ENCODE data around the gene AHNAK. TPM values are rescaled to one million over a fixed set of nuclear protein-coding genes. Genes with fewer than 3 reads are reported as not detected.

AHNAK gene
- total RNA-seq, 3 donors from 2014 or later (not counting 1 experiment from before 2014, with no cell fraction given): 623 to 740 (median 677) TPM

DNA sequence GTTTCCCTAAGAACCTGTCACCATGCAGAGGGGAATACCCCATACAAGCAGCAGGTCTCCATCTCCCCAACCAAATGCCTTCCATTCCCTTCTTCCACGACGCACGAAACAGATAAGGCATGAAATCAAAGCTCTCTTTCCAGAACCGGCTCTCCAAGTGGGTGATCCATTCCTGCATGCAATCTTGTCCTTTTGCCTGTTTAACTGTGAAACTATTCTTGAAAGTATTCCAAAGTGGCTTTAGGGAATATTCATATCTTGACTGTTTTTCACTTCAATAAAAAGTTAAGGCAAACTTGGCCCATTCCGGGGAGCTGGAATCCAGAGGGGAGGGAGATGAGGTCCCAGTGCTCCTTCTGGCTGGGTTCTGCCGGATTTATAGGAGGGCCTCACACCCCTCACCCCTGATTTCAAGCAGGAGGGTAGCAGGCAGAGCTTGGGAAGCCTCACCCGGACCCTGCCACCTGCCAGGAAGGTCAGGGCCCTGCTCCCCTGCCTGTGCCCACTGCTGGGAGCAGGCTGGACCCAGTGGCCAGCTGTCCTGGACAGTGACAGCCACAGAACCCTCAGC is 66.9 kb downstream of the AHNAK start:
- Histone ChIP-seq H3K27me3 (ENCODE audit: control insufficient read depth, insufficient read depth, low read length) (no peaks in the 10 kb centered on the region), H3K9me3 (ENCODE audit: control insufficient read depth, insufficient read depth, low read length) (no peaks in the 10 kb centered on the region), H3K27ac (ENCODE audit: low read length) (no peak overlapping the region), H3K4me1 (ENCODE audit: control insufficient read depth, insufficient read depth, low read length) (no peaks in the 10 kb centered on the region), H3K4me3 (ENCODE audit: low read length) (no peak overlapping the region), H3K36me3 (ENCODE audit: control insufficient read depth, insufficient read depth, low read length) (no peaks in the 10 kb centered on the region)
- ATAC-seq (no peak), DNase-seq (no peak)
- Mint-ChIP-seq H3K36me3 (no peaks in the 10 kb centered on the region), H3K27ac (no peak overlapping the region), H3K4me3 (no peak overlapping the region), H3K4me1 (no peaks in the 10 kb centered on the region), H3K27me3 (ENCODE audit: low read depth in 2 of 2) (no peaks in the 10 kb centered on the region), H3K9me3 (no peaks in the 10 kb centered on the region)
- 96% methylated on average over 7 of the region's 7 CpGs for WGBS (ENCODE audit: insufficient coverage)
- intact Hi-C loops (cut with micrococcal nuclease): no loop called here
- TF ChIP-seq, protein P1, sequence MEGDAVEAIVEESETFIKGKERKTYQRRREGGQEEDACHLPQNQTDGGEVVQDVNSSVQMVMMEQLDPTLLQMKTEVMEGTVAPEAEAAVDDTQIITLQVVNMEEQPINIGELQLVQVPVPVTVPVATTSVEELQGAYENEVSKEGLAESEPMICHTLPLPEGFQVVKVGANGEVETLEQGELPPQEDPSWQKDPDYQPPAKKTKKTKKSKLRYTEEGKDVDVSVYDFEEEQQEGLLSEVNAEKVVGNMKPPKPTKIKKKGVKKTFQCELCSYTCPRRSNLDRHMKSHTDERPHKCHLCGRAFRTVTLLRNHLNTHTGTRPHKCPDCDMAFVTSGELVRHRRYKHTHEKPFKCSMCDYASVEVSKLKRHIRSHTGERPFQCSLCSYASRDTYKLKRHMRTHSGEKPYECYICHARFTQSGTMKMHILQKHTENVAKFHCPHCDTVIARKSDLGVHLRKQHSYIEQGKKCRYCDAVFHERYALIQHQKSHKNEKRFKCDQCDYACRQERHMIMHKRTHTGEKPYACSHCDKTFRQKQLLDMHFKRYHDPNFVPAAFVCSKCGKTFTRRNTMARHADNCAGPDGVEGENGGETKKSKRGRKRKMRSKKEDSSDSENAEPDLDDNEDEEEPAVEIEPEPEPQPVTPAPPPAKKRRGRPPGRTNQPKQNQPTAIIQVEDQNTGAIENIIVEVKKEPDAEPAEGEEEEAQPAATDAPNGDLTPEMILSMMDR (IDR thresholded peaks at IDR 0.05): no peak

GRCh38 chr11:62477927-62478326 is 68.7 kb downstream of the AHNAK start:
- Mint-ChIP-seq H3K9me3 (no peaks in the 10 kb centered on the region), H3K27ac (no peak overlapping the region), H3K4me1 (no peaks in the 10 kb centered on the region), H3K27me3 (ENCODE audit: low read depth in 2 of 2) (no peaks in the 10 kb centered on the region), H3K4me3 (no peak overlapping the region), H3K36me3 (no peaks in the 10 kb centered on the region)
- Histone ChIP-seq H3K4me3 (ENCODE audit: low read length) (no peak overlapping the region), H3K9me3 (ENCODE audit: control insufficient read depth, insufficient read depth, low read length) (no peaks in the 10 kb centered on the region), H3K27me3 (ENCODE audit: control insufficient read depth, insufficient read depth, low read length) (no peaks in the 10 kb centered on the region), H3K27ac (ENCODE audit: low read length) (no peak overlapping the region), H3K4me1 (ENCODE audit: control insufficient read depth, insufficient read depth, low read length) (no peaks in the 10 kb centered on the region), H3K36me3 (ENCODE audit: control insufficient read depth, insufficient read depth, low read length) (no peaks in the 10 kb centered on the region)
- 77% methylated on average over 5 of the region's 5 CpGs for WGBS (ENCODE audit: insufficient coverage)
- no peak for ATAC-seq
- TF ChIP-seq, protein P1 (IDR thresholded peaks at IDR 0.05): no peak
- intact Hi-C loops (cut with micrococcal nuclease): no loop called here
- no peak for DNase-seq

DNA sequence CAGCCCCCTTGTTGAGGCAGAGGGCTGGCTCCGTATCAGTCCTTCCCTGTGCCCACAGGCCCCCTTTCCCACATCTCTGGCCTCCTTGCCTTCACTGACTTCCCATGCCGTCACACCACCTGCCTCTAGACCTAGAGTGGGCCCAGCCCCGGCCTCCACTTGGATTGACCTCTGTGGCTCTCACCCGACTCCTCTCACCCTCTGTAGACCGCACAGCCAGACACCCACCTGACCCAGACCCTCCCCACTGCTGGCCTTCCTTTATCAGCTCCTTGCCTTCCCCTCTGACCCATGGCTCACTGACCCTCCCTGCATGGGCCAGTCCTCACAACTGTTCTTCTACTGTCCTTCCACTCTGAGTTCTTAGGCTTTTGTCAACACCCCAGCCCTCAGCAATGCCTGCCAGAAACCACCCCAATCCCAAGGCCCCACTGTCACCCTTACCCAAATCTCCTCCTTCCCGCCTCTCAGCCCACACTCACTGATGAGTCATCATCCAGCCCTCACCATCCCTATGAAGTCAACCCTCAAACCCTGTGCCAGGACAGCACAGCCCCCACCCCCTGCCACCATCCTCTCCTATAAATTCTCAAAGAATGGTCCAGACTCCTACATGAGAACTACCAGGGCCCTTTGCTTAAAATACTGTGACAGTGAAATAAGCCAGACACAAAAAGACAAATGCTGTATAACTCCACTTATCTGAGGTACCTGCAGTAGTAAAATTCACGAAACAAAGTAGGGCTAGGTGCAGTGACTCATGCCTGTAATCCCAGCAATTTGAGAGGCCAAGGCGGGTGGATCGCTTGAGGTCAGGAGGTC is 74.3 kb downstream of the AHNAK start:
- peaks cover 0 to 5% of the 10 kb centered on the region in 2 donors for H3K4me1 Mint-ChIP-seq
- no peaks in the 10 kb centered on the region for H3K27me3 Mint-ChIP-seq (ENCODE audit: low read depth in 2 of 2)
- no peak overlapping the region for H3K27ac Mint-ChIP-seq
- H3K36me3 ChIP-seq (ENCODE audit: control insufficient read depth, insufficient read depth, low read length): no peaks in the 10 kb centered on the region
- H3K9me3 Mint-ChIP-seq: no peaks in the 10 kb centered on the region
- no peak overlapping the region for H3K4me3 ChIP-seq (ENCODE audit: low read length)
- no peak for DNase-seq
- H3K27ac ChIP-seq (ENCODE audit: low read length): no peak overlapping the region
- H3K27me3 ChIP-seq (ENCODE audit: control insufficient read depth, insufficient read depth, low read length): no peaks in the 10 kb centered on the region
- intact Hi-C loops (cut with micrococcal nuclease): no loop called here
- no peaks in the 10 kb centered on the region for H3K36me3 Mint-ChIP-seq
- no peak for ATAC-seq
- no peak overlapping the region for H3K4me3 Mint-ChIP-seq
- TF ChIP-seq, protein P1 (IDR thresholded peaks at IDR 0.05): no peak
- no peaks in the 10 kb centered on the region for H3K9me3 ChIP-seq (ENCODE audit: control insufficient read depth, insufficient read depth, low read length)
- 87% methylated on average over 9 of the region's 9 CpGs for WGBS (ENCODE audit: insufficient coverage)
- no peaks in the 10 kb centered on the region for H3K4me1 ChIP-seq (ENCODE audit: control insufficient read depth, insufficient read depth, low read length)
